Trophoblast cell (in vitro differentiated cells and primary cell): ENCODE measurements around the gene SMYD3.
"Not testable (repeated sequence)": the region's sequence is repeated elsewhere in the genome, so short reads cannot be mapped to it uniquely, and the experiment has no call there.

Experiments
- DNase-seq, 2 donors: peaks; one replicate each; pipeline ENCODE4 v3.0.0-alpha.2; 2016
- H2AFZ ChIP-seq: 2 replicates; pipeline ENCODE4 v1.6.1; 2013; ENCODE audit warnings: low read length, moderate library complexity, mild to moderate bottlenecking; ENCODE audit not compliant: insufficient read depth, poor library complexity
- H2AK5ac ChIP-seq: 2 replicates; pipeline ENCODE4 v1.6.1; 2013; ENCODE audit warnings: mild to moderate bottlenecking, low read length
- H2BK120ac ChIP-seq: 2 replicates; pipeline ENCODE4 v1.6.1; 2013; ENCODE audit warnings: low read length, mild to moderate bottlenecking, moderate library complexity; ENCODE audit not compliant: insufficient read depth, poor library complexity
- H2BK12ac ChIP-seq: 2 replicates; pipeline ENCODE4 v1.6.1; 2013; ENCODE audit warnings: mild to moderate bottlenecking, low read length, moderate library complexity
- H2BK5ac ChIP-seq: 2 replicates; pipeline ENCODE4 v1.6.1; 2013; ENCODE audit warnings: low read length, low read depth, moderate library complexity, mild to moderate bottlenecking; ENCODE audit not compliant: poor library complexity
- H3K14ac ChIP-seq: 2 replicates; pipeline ENCODE4 v1.6.1; 2013; ENCODE audit warnings: mild to moderate bottlenecking, low read length
- H3K18ac ChIP-seq: 2 replicates; pipeline ENCODE4 v1.6.1; 2013; ENCODE audit warnings: mild to moderate bottlenecking, low read length
- H3K23ac ChIP-seq: 2 replicates; pipeline ENCODE4 v1.6.1; 2013; ENCODE audit warnings: low read length
- H3K27ac ChIP-seq: 2 replicates; pipeline ENCODE4 v1.5.1; 2013; ENCODE audit warnings: low read depth, mild to moderate bottlenecking, inconsistent platforms, low read length, moderate library complexity
- H3K27me3 ChIP-seq: 2 replicates; pipeline ENCODE4 v1.6.1; 2013; ENCODE audit warnings: inconsistent platforms, mild to moderate bottlenecking, low read length, moderate library complexity; ENCODE audit not compliant: insufficient read depth
- H3K36me3 ChIP-seq, 2 experiments: 1 replicate in 1 of 2; 2 replicates in 1 of 2; pipeline ENCODE4 v1.6.1; 2013; ENCODE audit warnings: low read length in 2 of 2, mild to moderate bottlenecking in 2 of 2, moderate library complexity in 1 of 2; ENCODE audit not compliant: insufficient read depth in 2 of 2, control insufficient read depth in 1 of 2
- H3K4ac ChIP-seq: 2 replicates; pipeline ENCODE4 v1.6.1; 2013; ENCODE audit warnings: low read depth, mild to moderate bottlenecking, low read length, moderate library complexity
- H3K4me1 ChIP-seq, 2 experiments: 1 replicate in 1 of 2; 2 replicates in 1 of 2; pipeline ENCODE4 v1.6.1; 2013; ENCODE audit warnings: low read length in 2 of 2, mild to moderate bottlenecking in 2 of 2, moderate library complexity in 1 of 2; ENCODE audit not compliant: insufficient read depth in 2 of 2, control insufficient read depth in 1 of 2
- H3K4me2 ChIP-seq: 2 replicates; pipeline ENCODE4 v1.6.1; 2013; ENCODE audit warnings: inconsistent platforms, mild to moderate bottlenecking, low read length, moderate library complexity
- H3K4me3 ChIP-seq: 2 replicates; pipeline ENCODE4 v1.5.1; 2013; ENCODE audit warnings: mild to moderate bottlenecking, low read depth, low read length, inconsistent platforms
- H3K79me1 ChIP-seq: one replicate; pipeline ENCODE4 v1.6.1; 2013; ENCODE audit warnings: low read length
- H3K79me2 ChIP-seq: 2 replicates; pipeline ENCODE4 v1.6.1; 2013; ENCODE audit warnings: low read length, mild to moderate bottlenecking; ENCODE audit not compliant: control insufficient read depth, insufficient read depth, poor library complexity
- H3K9ac ChIP-seq: 2 replicates; pipeline ENCODE4 v1.6.1; 2013; ENCODE audit warnings: mild to moderate bottlenecking, low read length
- H3K9me3 ChIP-seq: 2 replicates; pipeline ENCODE4 v1.6.1; 2013; ENCODE audit warnings: low read depth, mild to moderate bottlenecking, control low read depth, inconsistent platforms, low read length; ENCODE audit not compliant: insufficient read depth
- H4K12ac ChIP-seq: 2 replicates; pipeline ENCODE4 v1.6.1; 2013; ENCODE audit warnings: low read depth, mild to moderate bottlenecking, low read length, moderate library complexity
- H4K8ac ChIP-seq: 2 replicates; pipeline ENCODE4 v1.6.1; 2013; ENCODE audit warnings: low read depth, mild to moderate bottlenecking, low read length, moderate library complexity
- H4K91ac ChIP-seq: one replicate; pipeline ENCODE4 v1.6.1; 2013; ENCODE audit warnings: low read depth, mild to moderate bottlenecking, low read length, moderate library complexity
- WGBS: extraction: QIAGEN DNeasy Blood & Tissue Kit; methylation state at CpG from one replicate; pipeline ENCODE4 v1.1.7; 2013; ENCODE audit warnings: missing lambda C conversion rate; ENCODE audit not compliant: insufficient read length, insufficient coverage; ENCODE audit errors: extremely low coverage; 5-methylcytosine and 5-hydroxymethylcytosine counted together

Gene SMYD3

GRCh38 chr1:245740336-245740735, 766.7 kb downstream of the SMYD3 start:
- H3K9me3 ChIP-seq, H3K36me3 ChIP-seq, H3K9ac ChIP-seq, H3K79me2 ChIP-seq, H3K23ac ChIP-seq, H3K27me3 ChIP-seq, H4K91ac ChIP-seq, H3K4ac ChIP-seq, H3K14ac ChIP-seq, H3K79me1 ChIP-seq, DNase-seq, H2BK12ac ChIP-seq, H4K12ac ChIP-seq, H2AK5ac ChIP-seq, H3K4me3 ChIP-seq, H3K27ac ChIP-seq, H3K4me1 ChIP-seq, H3K4me2 ChIP-seq, H2BK120ac ChIP-seq, H3K18ac ChIP-seq, H4K8ac ChIP-seq, H2AFZ ChIP-seq, H2BK5ac ChIP-seq: not testable (repeated sequence)
- no CpG with 5 or more reads among the region's 1 CpG for WGBS

GRCh38 chr1:245730801-245731200, 776.3 kb downstream of the SMYD3 start:
- Histone ChIP-seq H3K4ac (no peak overlapping the region), H2BK5ac (no peak overlapping the region), H2BK12ac (no peak overlapping the region), H3K9ac (no peak overlapping the region), H4K91ac (no peak overlapping the region), H3K27me3 (no peaks in the 10 kb centered on the region), H3K4me1 (no peaks in the 10 kb centered on the region), H3K18ac (no peak overlapping the region), H2BK120ac (no peak overlapping the region), H3K36me3 (no peaks in the 10 kb centered on the region), H2AK5ac (no peak overlapping the region), H3K14ac (no peak overlapping the region), H3K79me1 (no peaks in the 10 kb centered on the region), H3K4me3 (no peak overlapping the region), H4K8ac (no peak overlapping the region), H4K12ac (no peak overlapping the region), H3K23ac (no peak overlapping the region), H2AFZ (no peak overlapping the region), H3K4me2 (no peak overlapping the region), H3K27ac (no peak overlapping the region), H3K9me3 (no peaks in the 10 kb centered on the region), H3K79me2 (no peaks in the 10 kb centered on the region)
- DNase-seq = no peak
- no CpG with 5 or more reads among the region's 2 CpGs for WGBS

GRCh38 chr1:245728035-245728434, 779.0 kb downstream of the SMYD3 start:
- not testable (repeated sequence) for H4K8ac ChIP-seq, H2BK120ac ChIP-seq, H2BK5ac ChIP-seq, H3K18ac ChIP-seq, H4K12ac ChIP-seq, H3K4me3 ChIP-seq, H3K79me1 ChIP-seq, H3K14ac ChIP-seq, H2BK12ac ChIP-seq, H3K4me2 ChIP-seq, H3K79me2 ChIP-seq, H3K27me3 ChIP-seq, H3K36me3 ChIP-seq, H3K23ac ChIP-seq, H3K4me1 ChIP-seq, DNase-seq, H4K91ac ChIP-seq, H3K9ac ChIP-seq, H3K27ac ChIP-seq, H2AK5ac ChIP-seq, H2AFZ ChIP-seq, H3K9me3 ChIP-seq, H3K4ac ChIP-seq
- WGBS = no CpG with 5 or more reads among the region's 3 CpGs

GRCh38 chr1:245721488-245721887, 785.6 kb downstream of the SMYD3 start:
- Histone ChIP-seq H4K91ac (no peak overlapping the region), H3K23ac (no peak overlapping the region), H3K14ac (no peak overlapping the region), H3K79me1 (peaks cover 2% of the 10 kb centered on the region), H3K79me2 (peaks cover 1% of the 10 kb centered on the region), H3K4me3 (no peak overlapping the region), H3K27me3 (no peaks in the 10 kb centered on the region), H3K4ac (no peak overlapping the region), H4K8ac (no peak overlapping the region), H2AK5ac (no peak overlapping the region), H4K12ac (no peak overlapping the region), H3K9ac (no peak overlapping the region), H3K18ac (no peak overlapping the region), H2BK120ac (no peak overlapping the region), H3K9me3 (peaks cover 6% of the 10 kb centered on the region), H2AFZ (no peak overlapping the region), H3K4me2 (no peak overlapping the region), H2BK12ac (no peak overlapping the region), H3K4me1 (peaks cover 0 to 3% of the 10 kb centered on the region in 2 experiments), H3K27ac (no peak overlapping the region), H2BK5ac (no peak overlapping the region), H3K36me3 (no peaks in the 10 kb centered on the region)
- WGBS = no CpG with 5 or more reads among the region's 4 CpGs
- DNase-seq = no peak
